Parietal lobe (tissue), 2 donors: ENCODE data around the gene IL18BP. TPM values are rescaled to one million over a fixed set of nuclear protein-coding genes. Genes with fewer than 3 reads are reported as not detected.

Experiments used
- small RNA-seq: library from RNA; depleted of rRNA; stranded (forward); fragments of <200 nt; gene quantifications from one replicate; pipeline ENCODE3, GENCODE V24; 2014; ENCODE audit warnings: low replicate concordance
- total RNA-seq: library from RNA; depleted of rRNA; stranded (reverse); fragments of >200 nt; gene quantifications from one replicate; pipeline ENCODE4 v1.2.3, GENCODE V29; 2014

The IL18BP gene
- 7.8 TPM for total RNA-seq

DNA sequence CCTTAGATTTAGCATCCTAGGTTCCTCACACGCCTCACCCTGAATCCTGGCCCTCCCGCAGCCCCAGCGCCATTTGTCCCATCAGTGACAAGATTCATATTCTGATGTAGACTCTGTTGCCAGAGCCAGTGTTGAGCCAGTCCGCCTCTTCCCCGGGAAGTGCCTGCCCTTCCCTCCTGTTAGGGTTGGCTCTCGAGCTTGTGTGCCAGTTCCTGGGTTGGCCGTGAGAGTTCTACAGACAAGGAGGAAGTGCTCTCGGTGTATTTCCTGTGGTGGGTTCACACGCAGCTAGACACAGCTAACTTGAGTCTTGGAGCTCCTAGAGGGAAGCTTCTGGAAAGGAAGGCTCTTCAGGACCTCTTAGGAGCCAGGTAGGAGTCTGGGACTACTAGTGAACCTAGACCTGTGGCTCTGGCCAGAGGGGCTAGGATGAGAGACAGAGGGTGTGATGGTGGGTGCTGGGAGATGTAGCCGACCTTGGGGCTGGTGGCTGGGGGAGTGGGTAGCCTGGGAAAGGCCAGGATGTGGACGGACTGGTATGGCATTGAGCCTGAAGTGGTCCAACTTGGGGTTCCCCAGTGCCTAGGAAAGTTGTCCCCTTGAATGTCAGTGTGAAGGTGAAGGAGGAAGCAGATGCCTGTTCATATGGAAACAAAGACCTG is at the start of gene IL18BP:
Gene IL18BP (plus strand): TSS at position 261 of the 662 bp plus-strand sequence. CDS start 1,076 bp downstream, outside the sequence.

Small RNA genes within 50 kb of the gene (small RNA-seq; reads per million reads assigned to genes)
- gene RNU6-72P = not detected

Other genes with a start within 250 kb of the IL18BP start
- not detected for gene DEFB108B, start 165.7 kb upstream of the IL18BP start, total RNA-seq
- gene DEFB131B, start 120.5 kb upstream of the IL18BP start, total RNA-seq = not detected
- 18.8 TPM for gene XNDC1N, start 70.3 kb upstream of the IL18BP start, total RNA-seq
- 31.0 TPM for gene RNF121, start 69.9 kb upstream of the IL18BP start, total RNA-seq
- gene NUMA1, start 81.6 kb downstream of the IL18BP start, total RNA-seq = 284 TPM
- 8.8 TPM for gene LRRC51, start 81.9 kb downstream of the IL18BP start, total RNA-seq
- 50.1 TPM for gene LAMTOR1, start 104.4 kb downstream of the IL18BP start, total RNA-seq
- gene TOMT, start 107.0 kb downstream of the IL18BP start, total RNA-seq = not detected
- gene ANAPC15, start 113.8 kb downstream of the IL18BP start, total RNA-seq = 16.3 TPM
- not detected for gene FOLR3, start 136.8 kb downstream of the IL18BP start, total RNA-seq
- not detected for gene FOLR1, start 193.2 kb downstream of the IL18BP start, total RNA-seq
- 4.1 TPM for gene FOLR2, start 217.9 kb downstream of the IL18BP start, total RNA-seq
- gene INPPL1, start 225.9 kb downstream of the IL18BP start, total RNA-seq = 18.8 TPM
- gene PHOX2A, start 245.3 kb downstream of the IL18BP start, total RNA-seq = not detected